ENCODE data around the gene FAM98B.

The FAM98B gene

DNA sequence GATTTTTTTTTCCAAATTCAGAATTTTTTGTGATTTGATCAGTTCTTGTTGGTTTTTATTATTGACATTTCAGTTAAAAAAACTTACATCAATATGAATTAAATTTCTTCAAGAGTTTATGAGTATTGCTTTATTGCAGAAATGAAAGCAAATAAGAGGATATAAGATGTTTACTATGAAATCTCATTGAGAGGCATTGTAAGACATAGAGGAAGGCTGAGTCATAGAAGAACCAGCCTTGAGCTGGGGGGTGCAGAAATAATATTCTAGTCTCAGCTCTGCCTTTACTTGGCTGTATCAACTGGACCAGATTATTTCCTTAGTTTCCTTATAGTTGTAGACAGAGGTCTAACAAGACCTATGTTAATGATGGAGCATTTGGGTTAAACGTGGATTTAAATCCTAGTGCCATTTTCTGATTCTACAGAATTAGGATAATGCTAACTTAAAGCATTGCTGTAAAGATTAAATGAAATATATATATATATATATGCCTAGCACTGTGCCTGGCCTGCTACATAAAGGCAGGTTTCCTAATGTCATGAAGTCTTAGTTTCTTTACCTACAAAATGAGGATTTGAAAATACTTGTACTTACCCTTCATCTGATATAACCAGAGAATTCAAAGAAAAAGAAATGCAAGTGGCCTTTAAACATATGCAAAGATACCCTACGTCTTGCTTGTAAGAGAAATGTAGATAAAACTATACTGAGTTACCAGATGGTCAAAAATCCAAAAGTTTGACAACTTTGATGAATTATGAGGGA lies 7.3 kb downstream of the FAM98B start:
- no peak for DNase-seq

DNA sequence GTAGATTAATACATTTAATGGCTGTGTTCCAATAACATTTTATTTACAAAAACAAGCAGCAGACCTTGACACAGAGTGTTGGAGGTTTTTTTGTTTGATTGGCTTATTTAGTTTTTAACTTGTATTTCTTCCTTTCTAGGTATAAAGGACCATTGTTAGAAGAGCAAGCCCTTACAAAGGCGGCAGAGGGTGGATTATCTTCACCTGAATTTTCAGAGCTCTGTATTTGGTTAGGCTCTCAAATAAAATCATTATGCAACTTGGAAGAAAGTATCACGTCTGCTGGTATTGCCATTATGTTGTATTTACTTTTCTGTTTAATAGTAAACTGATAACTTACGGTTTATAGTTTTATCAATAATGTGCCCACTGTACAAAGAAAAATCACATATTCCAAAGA lies 10.0 kb downstream of the FAM98B start:
- DNase-seq = no peak

- no peak for DNase-seq
Observed at GRCh38 chr15:38464675-38465074, 10.7 kb downstream of the FAM98B start.

- no peak for DNase-seq
Observed at GRCh38 chr15:38470816-38471215, 16.9 kb downstream of the FAM98B start.

DNA sequence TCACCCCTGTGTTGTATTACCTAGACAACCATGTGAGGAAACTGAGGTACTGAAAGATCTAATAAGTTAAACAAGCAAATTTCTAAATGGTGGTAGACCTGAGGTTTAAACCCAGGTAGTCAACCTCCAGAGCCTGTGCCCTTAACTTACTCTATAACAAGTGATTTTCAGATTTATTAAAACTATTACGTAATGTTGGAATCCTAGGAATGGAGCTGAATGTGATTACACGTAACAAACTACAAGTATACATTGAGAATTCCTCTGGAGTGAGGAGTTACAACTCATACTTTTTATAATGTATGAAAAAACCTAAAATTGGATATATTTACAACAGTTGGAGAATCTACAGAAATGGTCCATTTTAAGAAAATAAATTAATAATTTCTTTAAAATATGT lies 18.0 kb downstream of the FAM98B start:
- no peak for DNase-seq

DNA sequence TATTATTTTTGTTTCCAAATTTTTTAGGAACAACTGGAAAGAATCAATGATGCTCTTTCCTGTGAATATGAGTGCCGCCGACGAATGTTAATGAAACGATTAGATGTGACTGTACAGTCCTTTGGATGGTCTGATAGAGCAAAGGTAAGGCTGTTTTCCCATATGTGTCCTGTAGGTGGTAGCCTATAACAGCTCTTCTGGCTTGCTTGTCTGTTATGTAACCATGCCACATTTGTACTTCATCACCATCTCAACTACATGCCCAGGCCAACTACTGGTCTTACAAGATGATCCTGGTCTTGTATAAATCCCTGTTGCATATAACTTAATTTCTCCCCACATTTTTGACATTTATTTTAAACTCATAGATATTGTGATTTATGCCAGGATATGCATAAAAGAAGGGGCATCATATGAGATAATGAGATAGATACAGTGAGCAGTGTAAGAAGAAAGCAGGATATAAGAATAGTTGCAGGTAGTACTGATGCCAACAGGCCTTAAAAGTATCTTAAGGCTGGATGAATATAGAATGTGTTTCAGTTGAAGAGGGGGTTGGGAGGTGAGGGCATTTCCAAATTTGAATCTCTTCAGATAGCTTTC lies 20.3 kb downstream of the FAM98B start:
- peak; percentile 66 for DNase-seq

DNA sequence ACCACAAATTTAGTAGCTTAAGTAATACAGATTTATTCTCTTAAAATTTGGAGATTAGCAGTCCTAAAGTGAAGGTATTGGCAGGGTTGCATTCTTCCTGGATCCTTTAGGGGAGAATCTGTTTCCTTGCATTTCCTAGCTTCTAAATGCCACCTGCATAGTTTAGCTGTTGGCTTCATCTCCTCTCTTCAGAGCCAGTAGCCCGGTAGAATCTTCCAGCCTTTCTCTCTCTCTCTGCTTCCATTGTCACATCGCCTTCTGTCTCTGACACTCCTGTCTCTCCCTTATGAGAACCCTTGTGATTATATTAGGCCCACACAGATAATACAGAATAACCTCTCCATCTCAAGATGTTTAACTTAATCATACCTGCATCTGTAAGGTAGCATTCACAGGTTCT lies 21.4 kb downstream of the FAM98B start:
- DNase-seq = no peak

- no peak for DNase-seq
Observed at GRCh38 chr15:38476120-38476519, 22.2 kb downstream of the FAM98B start.

DNA sequence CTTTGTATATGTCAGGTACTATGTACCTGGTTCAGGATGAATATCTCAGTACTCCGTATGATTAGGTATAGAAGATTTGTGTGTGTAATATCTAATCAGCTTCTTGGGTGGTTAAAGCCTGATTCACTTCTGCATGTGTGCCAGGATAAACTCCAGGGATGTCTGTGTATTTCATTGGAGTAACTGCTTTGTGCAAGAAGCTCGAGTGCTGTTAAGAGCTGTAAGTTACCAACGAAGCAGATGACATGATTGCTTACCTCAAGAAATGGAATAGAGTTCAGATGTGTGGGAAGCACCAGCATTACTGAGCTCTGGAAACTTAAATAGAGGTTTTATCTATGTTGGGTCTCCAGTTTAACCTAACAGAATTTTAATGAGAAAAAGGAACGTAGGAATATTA lies 23.7 kb downstream of the FAM98B start:
- no peak for DNase-seq

GRCh38 chr15:38479266-38479665 lies 25.3 kb downstream of the FAM98B start:
- no peak for DNase-seq

- DNase-seq = no peak
Observed at GRCh38 chr15:38479756-38480155, 25.8 kb downstream of the FAM98B start.

DNA sequence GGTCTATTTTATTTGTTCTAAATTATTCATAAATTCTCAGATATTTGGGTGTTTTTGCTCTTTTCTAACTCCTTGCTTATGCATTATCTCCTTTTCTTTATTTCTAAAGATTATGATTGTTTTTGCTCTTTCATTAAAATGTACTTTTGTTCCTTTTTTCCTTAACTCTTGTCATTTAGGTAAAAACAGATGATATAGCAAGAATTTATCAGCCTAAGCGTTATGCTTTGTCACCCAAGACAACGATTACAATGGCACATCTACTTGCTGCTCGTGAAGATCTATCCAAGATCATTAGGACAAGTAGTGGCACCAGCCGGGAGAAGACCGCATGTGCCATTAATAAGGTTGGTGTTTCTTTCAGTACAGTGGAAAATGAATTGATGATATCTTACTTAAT lies 27.2 kb downstream of the FAM98B start:
- DNase-seq = no peak

DNA sequence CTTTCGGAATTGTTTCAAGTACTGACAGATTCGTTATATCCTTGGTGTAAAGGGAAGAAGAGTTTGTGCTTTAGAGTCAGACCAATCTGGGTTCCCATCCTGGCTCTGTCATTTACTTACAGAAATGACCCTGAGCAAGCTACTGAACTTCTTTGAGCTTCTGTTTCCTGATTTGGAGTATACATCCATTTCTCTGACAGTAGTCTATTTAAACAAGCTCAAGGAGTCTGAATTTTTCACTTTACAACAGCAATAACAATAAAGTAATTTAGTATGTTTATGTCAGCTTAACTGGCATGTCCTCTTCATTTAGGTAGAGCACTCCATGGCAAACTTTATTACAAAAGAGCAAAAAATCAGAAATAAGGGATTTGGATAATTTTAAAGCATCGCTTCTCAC lies 27.8 kb downstream of the FAM98B start:
- DNase-seq = no peak

DNA sequence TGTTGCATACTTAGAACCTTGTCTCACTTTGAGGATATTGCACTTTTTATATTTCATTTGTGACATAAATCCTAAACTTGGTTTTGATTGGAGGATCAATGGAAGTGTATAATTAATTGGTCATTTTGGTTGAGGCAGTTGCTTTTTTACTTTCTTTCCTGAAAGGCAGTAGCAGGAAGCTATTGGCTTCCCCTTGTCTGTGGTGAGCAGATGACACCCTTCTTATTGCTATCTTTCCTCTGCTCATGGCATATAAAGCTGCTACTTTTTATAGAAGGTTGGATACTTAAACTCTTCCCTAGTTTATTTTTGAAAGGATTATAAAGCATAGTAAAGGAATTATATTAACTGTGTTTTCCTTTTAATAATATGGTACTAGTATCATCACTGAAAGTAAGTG lies 28.6 kb downstream of the FAM98B start:
- no peak for DNase-seq

DNA sequence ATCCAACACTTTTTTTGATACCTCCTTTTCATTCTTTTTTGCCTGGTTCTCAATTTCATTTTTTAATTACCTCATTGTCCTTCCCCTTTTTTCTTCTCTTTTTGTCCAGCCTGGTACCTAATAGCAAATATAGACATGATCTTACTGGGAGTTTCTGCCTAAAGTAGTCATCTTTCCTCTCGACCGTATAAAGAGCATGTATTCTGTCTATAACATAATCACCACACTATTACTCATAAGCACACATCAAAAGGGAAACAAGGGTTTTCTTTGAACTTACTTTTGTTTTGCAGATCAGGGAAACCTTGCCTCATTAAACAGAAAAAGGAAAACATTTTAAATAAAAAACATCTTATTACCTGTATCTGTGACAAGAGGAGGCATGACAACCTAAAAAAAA lies 33.0 kb downstream of the FAM98B start:
- DNase-seq = peak; percentile 18

- no peak for DNase-seq
Observed at GRCh38 chr15:38487378-38487777, 33.5 kb downstream of the FAM98B start.

GRCh38 chr15:38490242-38490922 lies 36.5 kb downstream of the FAM98B start:
- DNase-seq = no peak

GRCh38 chr15:38496151-38496550 lies 42.2 kb downstream of the FAM98B start:
- DNase-seq = no peak

- DNase-seq = no peak
Observed at GRCh38 chr15:38499651-38500050, 45.7 kb downstream of the FAM98B start.

- DNase-seq = no peak
Observed at GRCh38 chr15:38503496-38503895, 49.6 kb downstream of the FAM98B start.

DNA sequence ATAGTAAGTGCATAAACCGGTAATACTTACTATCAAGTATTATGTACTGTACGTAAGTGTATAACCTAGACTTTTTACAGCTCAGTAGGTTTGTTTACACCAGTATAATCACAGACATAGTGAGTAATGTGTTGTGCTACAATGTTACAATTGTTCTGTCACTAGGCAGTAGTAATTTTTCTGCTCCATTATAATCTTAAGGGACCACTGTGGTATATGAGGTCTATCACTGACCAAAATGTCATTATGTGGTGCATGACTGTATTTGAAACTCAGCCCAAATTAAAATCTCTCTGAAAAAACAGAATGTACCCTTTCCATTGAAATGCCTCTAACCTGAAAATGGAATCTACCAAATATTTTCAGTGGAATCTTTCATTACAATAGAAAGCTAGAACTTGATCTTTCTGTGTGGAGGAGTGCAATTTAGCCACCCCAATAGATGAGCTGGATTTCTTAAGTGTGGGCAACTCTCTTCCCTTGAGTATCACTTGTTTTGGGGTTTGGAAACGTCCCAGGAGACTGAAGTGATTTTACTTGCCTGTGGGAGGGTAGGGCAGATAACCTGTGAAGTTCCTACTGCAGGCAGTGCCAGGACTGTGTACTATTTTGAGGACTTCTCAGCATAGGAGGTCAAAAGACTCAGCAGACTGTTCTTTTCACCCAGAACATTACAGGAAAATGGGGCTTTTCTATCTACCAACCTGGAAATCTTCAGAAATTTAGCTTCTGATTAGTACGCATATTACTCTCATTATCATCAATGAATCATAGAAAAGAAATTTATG lies 50.9 kb downstream of the FAM98B start:
- no peak for DNase-seq

DNA sequence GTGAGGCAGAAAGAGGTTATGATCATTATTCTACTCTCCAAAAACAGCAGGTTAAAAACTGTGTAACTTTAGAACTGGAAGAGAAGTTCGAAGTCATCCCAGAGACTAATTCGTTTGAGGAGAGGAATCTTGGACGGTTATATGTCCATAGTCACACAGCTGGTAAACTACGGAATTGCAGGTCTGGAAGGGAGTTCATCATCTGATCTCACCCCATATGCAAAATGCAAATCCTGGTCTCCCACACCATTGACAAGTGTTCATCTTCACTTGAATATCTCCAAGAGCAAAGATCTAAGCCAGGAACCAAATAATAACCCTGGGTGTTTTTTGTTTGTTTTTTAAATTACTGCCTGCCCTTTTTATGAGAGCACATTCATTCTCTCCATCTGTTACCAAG lies 53.1 kb downstream of the FAM98B start:
- DNase-seq = no peak

GRCh38 chr15:38507570-38507969 lies 53.6 kb downstream of the FAM98B start:
- DNase-seq = no peak
